AG08395 (cell line): ENCODE results near the gene RGS1.

Experiments used
- DNase-seq: peaks from one replicate; pipeline ENCODE4 v3.0.0; 2012; ENCODE audit warnings: mixed read lengths, low spot score

Gene RGS1

DNA sequence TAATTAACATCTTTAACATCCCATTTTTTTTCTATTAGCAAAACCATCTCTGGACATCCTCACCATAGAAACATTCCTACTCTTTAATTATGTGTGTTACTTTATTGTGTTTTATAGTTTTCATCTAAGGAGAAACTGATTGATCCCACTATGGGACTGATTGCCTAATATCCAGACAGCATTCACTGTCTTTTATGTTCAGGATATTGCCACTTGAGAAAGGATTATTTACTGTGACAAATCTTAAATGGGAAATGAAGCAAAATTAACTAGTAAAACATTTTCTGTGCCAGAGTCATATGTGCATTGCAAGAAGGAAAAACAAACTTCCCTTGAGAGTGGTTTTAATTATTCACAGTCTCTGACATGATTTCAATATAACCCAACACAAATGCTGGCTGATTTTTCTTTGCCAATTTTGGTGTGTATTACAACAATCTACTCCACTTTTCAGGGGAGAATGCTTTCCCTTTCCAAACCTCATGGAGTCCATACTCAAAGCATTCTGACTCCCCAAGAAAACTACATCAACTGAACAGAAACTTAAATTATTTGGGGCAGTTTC lies 44.6 kb downstream of the RGS1 start:
- no peak for DNase-seq

DNA sequence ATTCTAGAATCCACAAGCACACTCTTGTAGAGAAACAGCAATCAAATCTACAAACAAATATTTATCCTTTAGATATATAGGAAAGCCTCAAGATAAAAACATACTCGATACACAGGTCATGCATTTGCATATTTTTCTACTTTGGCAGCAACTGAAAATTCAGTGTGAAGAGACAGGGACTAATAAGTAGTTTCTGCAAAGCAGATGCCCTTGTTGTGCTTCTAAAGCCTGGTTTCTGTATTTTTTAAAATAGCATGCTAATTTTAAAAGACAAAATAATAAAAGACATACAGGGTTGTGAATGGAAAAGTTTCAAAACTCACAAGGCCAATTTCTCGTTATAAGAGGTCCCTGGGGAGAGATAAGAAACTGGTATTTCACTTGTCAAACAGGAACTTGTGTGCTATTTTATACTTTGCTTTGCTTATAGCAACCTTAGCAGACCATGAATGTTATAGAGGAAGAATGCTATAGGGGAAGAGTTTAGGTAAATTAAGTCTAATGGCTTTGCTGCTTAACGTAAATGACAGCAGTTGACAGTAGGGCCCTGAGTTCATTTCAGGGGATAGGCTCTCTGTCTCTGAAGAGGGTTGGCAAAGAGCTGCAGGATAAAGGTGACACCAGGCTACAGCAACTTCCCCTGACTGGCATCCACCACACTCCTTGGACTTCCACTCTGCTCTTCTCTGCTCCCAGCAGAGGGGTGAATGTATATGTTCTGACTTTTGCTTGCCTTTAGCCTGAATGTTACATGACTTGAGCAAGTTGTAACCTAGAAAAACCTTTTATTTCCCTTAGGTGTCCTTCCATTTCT lies 51.0 kb downstream of the RGS1 start:
- DNase-seq, result no peak

DNA sequence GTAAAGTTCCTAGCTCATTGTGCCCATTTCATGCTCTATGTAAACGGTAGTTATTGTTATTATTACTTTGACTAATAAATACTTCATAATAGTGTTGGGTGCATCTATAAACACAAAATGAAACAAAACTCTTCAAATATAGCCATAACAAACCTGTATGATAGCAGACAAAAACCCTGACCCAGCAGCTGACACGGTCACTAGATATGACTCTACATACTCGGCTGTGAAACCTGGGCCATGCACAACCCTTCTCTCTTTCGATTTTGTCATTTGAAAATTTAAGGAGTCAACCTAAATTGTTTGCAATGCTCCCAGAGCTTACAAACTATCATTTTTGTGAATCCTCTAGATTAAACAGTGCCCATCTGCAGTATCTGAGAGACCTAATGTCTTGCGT lies 52.3 kb downstream of the RGS1 start:
- no peak for DNase-seq

DNA sequence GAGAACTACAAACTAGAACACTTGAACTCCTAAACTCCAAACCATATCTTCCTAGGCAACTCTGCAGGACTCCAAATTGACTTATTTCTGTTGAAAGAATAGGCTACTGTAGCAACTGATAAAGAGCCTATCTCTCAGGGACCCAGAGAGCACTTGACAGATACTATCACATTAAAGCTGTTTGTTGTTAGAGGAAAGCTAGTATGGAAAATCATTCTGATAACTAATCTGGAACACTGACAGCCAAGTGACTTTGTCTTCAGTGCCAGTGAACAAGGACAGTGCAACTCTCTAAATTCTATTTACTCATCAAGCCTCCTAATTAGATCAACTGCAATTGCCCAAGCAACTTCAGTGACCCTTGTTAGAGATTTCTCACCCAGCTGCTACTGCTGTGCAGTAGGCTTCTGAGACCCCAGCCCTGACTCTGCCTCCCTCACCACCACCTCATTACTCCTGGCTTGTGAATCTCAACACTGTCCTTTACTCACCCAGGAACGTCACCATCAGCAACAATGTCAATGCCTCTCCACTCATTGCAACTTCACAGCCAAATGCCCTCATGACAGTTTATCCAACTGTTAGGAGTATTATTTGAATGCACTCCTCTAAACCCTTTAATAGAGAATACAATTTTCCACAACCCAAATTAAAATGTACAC lies 53.0 kb downstream of the RGS1 start:
- DNase-seq, result no peak

DNA sequence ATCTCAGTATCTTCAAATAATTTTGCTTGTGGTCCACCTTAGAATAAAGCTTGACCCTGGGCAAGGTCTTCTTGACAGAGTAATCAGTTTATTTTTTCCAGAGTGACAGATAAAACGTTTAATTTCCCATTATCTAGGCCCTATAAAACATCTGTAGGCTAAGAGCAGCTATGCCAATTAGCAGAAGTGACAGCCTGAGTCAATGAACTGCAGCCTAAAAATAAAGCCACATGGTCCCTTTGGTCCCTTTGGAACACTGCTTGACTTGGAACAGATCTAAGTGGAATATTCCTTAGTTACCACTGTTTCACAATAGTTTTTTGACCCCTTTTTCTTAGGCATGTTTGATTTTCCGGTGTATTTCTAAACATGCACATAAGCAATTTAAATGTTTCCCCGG lies 54.0 kb downstream of the RGS1 start:
- DNase-seq, result no peak
